ENCODE data around the gene EVI5. TPM values are rescaled to one million over a fixed set of nuclear protein-coding genes. Genes with fewer than 3 reads are reported as not detected.

EVI5 gene
- total RNA-seq, 1 experiment from 2014 or later = 11.4 TPM

GRCh38 chr1:92494485-92495141 is 290.3 kb downstream of the EVI5 start (continued):
- TF ChIP-seq, protein P1, sequence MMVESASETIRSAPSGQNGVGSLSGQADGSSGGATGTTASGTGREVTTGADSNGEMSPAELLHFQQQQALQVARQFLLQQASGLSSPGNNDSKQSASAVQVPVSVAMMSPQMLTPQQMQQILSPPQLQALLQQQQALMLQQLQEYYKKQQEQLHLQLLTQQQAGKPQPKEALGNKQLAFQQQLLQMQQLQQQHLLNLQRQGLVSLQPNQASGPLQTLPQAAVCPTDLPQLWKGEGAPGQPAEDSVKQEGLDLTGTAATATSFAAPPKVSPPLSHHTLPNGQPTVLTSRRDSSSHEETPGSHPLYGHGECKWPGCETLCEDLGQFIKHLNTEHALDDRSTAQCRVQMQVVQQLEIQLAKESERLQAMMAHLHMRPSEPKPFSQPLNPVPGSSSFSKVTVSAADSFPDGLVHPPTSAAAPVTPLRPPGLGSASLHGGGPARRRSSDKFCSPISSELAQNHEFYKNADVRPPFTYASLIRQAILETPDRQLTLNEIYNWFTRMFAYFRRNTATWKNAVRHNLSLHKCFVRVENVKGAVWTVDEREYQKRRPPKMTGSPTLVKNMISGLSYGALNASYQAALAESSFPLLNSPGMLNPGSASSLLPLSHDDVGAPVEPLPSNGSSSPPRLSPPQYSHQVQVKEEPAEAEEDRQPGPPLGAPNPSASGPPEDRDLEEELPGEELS (CRISPR knock-in tag; IDR thresholded peaks at IDR 0.05) = no peak

DNA sequence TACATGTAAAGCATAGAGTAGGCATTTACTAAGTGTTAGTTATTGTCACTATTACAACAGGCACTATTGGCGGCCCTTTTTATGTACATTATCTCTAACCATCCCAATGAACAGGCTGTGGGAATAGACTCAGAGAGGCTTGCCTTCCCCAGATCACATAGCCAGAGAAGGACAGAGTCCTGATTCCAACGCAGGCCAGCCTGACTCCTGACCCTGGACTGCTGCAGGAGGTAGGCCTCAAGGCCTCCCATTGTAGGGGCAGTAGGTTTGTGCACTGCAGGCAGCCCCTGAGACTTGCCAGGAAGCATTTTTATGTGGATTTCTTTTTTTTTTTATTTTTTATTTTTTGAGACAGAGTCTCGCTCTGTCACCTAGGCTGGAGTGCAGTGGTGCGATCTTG is 291.8 kb downstream of the EVI5 start:
- no peak overlapping the region for H3K27ac Mint-ChIP-seq
- no peak overlapping the region for H3K4me3 Mint-ChIP-seq
- no peak for DNase-seq (ENCODE audit: low spot score)
- TF ChIP-seq MLX (CRISPR knock-in tag; IDR thresholded peaks at IDR 0.05) = no peak
- no peak for TF ChIP-seq NFATC4 (CRISPR knock-in tag; IDR thresholded peaks at IDR 0.05)
- no peak for TF ChIP-seq ATF3 (CRISPR knock-in tag; conservative IDR thresholded peaks at IDR 0.05)
- TF ChIP-seq ESRRA (CRISPR knock-in tag; IDR thresholded peaks at IDR 0.05; ENCODE audit: borderline replicate concordance) = no peak
- TF ChIP-seq, protein P2, sequence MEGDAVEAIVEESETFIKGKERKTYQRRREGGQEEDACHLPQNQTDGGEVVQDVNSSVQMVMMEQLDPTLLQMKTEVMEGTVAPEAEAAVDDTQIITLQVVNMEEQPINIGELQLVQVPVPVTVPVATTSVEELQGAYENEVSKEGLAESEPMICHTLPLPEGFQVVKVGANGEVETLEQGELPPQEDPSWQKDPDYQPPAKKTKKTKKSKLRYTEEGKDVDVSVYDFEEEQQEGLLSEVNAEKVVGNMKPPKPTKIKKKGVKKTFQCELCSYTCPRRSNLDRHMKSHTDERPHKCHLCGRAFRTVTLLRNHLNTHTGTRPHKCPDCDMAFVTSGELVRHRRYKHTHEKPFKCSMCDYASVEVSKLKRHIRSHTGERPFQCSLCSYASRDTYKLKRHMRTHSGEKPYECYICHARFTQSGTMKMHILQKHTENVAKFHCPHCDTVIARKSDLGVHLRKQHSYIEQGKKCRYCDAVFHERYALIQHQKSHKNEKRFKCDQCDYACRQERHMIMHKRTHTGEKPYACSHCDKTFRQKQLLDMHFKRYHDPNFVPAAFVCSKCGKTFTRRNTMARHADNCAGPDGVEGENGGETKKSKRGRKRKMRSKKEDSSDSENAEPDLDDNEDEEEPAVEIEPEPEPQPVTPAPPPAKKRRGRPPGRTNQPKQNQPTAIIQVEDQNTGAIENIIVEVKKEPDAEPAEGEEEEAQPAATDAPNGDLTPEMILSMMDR (IDR thresholded peaks at IDR 0.05) = no peak
- TF ChIP-seq CREM (CRISPR knock-in tag; IDR thresholded peaks at IDR 0.05) = no peak
- no peak for TF ChIP-seq JUN (CRISPR knock-in tag; IDR thresholded peaks at IDR 0.05)
- no peak for TF ChIP-seq CREB1 (CRISPR knock-in tag; IDR thresholded peaks at IDR 0.05)
- no peak for TF ChIP-seq ZNF396 (CRISPR knock-in tag; IDR thresholded peaks at IDR 0.05; ENCODE audit: borderline replicate concordance)
- no peak for TF ChIP-seq TEAD1 (CRISPR knock-in tag; IDR thresholded peaks at IDR 0.05)
- TF ChIP-seq, protein P3, sequence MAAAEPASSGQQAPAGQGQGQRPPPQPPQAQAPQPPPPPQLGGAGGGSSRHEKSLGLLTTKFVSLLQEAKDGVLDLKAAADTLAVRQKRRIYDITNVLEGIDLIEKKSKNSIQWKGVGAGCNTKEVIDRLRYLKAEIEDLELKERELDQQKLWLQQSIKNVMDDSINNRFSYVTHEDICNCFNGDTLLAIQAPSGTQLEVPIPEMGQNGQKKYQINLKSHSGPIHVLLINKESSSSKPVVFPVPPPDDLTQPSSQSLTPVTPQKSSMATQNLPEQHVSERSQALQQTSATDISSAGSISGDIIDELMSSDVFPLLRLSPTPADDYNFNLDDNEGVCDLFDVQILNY (CRISPR knock-in tag; IDR thresholded peaks at IDR 0.05) = no peak
- no peak for TF ChIP-seq PREB (CRISPR knock-in tag; IDR thresholded peaks at IDR 0.05; ENCODE audit: borderline replicate concordance)
- TF ChIP-seq, protein P4, sequence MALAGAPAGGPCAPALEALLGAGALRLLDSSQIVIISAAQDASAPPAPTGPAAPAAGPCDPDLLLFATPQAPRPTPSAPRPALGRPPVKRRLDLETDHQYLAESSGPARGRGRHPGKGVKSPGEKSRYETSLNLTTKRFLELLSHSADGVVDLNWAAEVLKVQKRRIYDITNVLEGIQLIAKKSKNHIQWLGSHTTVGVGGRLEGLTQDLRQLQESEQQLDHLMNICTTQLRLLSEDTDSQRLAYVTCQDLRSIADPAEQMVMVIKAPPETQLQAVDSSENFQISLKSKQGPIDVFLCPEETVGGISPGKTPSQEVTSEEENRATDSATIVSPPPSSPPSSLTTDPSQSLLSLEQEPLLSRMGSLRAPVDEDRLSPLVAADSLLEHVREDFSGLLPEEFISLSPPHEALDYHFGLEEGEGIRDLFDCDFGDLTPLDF (CRISPR knock-in tag; IDR thresholded peaks at IDR 0.05) = no peak
- TF ChIP-seq ZNF281 (CRISPR knock-in tag; IDR thresholded peaks at IDR 0.05) = no peak
- ChIA-PET POLR2A (no interaction called here), CTCF (no interaction called here)
- H3K4me1 Mint-ChIP-seq = no peaks in the 10 kb centered on the region
- no peaks in the 10 kb centered on the region for H3K36me3 Mint-ChIP-seq
- H3K9me3 Mint-ChIP-seq = no peaks in the 10 kb centered on the region
- no peak for ATAC-seq
- peaks cover 36% of the 10 kb centered on the region for H3K27me3 Mint-ChIP-seq (ENCODE audit: low read depth)
